ENCODE measurements around the gene OR6C75.

The OR6C75 gene

GRCh38 chr12:55372521-55372920 lies 9.7 kb downstream of the OR6C75 start:
- ATAC-seq = no peak
- TF ChIP-seq ZC3H10 (CRISPR knock-in tag; IDR thresholded peaks at IDR 0.05) = no peak
- TF ChIP-seq SNAI2 (CRISPR knock-in tag; IDR thresholded peaks at IDR 0.05) = no peak
- TF ChIP-seq ZNF8 (CRISPR knock-in tag; IDR thresholded peaks at IDR 0.05) = no peak
- TF ChIP-seq ZFP30 (CRISPR knock-in tag; IDR thresholded peaks at IDR 0.05) = no peak
- TF ChIP-seq ESRRG (CRISPR knock-in tag; IDR thresholded peaks at IDR 0.05) = no peak

GRCh38 chr12:55385891-55386290 lies 23.1 kb downstream of the OR6C75 start:
- no peak for ATAC-seq
- no peak for TF ChIP-seq ZC3H10 (CRISPR knock-in tag; IDR thresholded peaks at IDR 0.05)
- TF ChIP-seq SNAI2 (CRISPR knock-in tag; IDR thresholded peaks at IDR 0.05) = no peak
- TF ChIP-seq ISL1 (CRISPR knock-in tag; IDR thresholded peaks at IDR 0.05) = no peak
- no peak for TF ChIP-seq RARB (CRISPR knock-in tag; IDR thresholded peaks at IDR 0.05)
- TF ChIP-seq TSHZ2 (CRISPR knock-in tag; IDR thresholded peaks at IDR 0.05) = no peak
- no peak for TF ChIP-seq CREB5 (CRISPR knock-in tag; IDR thresholded peaks at IDR 0.05; ENCODE audit: low read depth)
- TF ChIP-seq ZNF565 (CRISPR knock-in tag; conservative IDR thresholded peaks at IDR 0.05; ENCODE audit: low read depth) = no peak
- no peak for TF ChIP-seq POU6F1 (CRISPR knock-in tag; IDR thresholded peaks at IDR 0.05; ENCODE audit: borderline replicate concordance, low read depth)
- no peak for TF ChIP-seq GLIS3 (CRISPR knock-in tag; IDR thresholded peaks at IDR 0.05)
- no peak for TF ChIP-seq ZFP30 (CRISPR knock-in tag; IDR thresholded peaks at IDR 0.05)
- no peak for TF ChIP-seq TOX (CRISPR knock-in tag; IDR thresholded peaks at IDR 0.05; ENCODE audit: borderline replicate concordance)
- TF ChIP-seq PPARA (CRISPR knock-in tag; IDR thresholded peaks at IDR 0.05; ENCODE audit: borderline replicate concordance) = no peak
- TF ChIP-seq ZNF8 (CRISPR knock-in tag; IDR thresholded peaks at IDR 0.05) = no peak

GRCh38 chr12:55392032-55392795 lies 29.4 kb downstream of the OR6C75 start:
- no peak for TF ChIP-seq BACH2 (CRISPR knock-in tag; IDR thresholded peaks at IDR 0.05; ENCODE audit: borderline replicate concordance)
- TF ChIP-seq ZFP30 (CRISPR knock-in tag; IDR thresholded peaks at IDR 0.05) = no peak
- no peak for TF ChIP-seq ESRRG (CRISPR knock-in tag; IDR thresholded peaks at IDR 0.05)
- TF ChIP-seq ZNF70 (CRISPR knock-in tag; IDR thresholded peaks at IDR 0.05) = no peak
- TF ChIP-seq ZNF8 (CRISPR knock-in tag; IDR thresholded peaks at IDR 0.05) = no peak
- no peak for ATAC-seq

- ATAC-seq = no peak
- no peak for TF ChIP-seq POU6F1 (CRISPR knock-in tag; IDR thresholded peaks at IDR 0.05; ENCODE audit: borderline replicate concordance, low read depth)
- TF ChIP-seq SNAI2 (CRISPR knock-in tag; IDR thresholded peaks at IDR 0.05) = no peak
- no peak for TF ChIP-seq CSDC2 (CRISPR knock-in tag; IDR thresholded peaks at IDR 0.05)
- no peak for TF ChIP-seq ZFP30 (CRISPR knock-in tag; IDR thresholded peaks at IDR 0.05)
- no peak for TF ChIP-seq PATZ1 (CRISPR knock-in tag; IDR thresholded peaks at IDR 0.05; ENCODE audit: borderline replicate concordance)
- no peak for TF ChIP-seq ZNF565 (CRISPR knock-in tag; conservative IDR thresholded peaks at IDR 0.05; ENCODE audit: low read depth)
- TF ChIP-seq TSHZ2 (CRISPR knock-in tag; IDR thresholded peaks at IDR 0.05) = no peak
These were observed 33.6 kb downstream of the OR6C75 start for GRCh38 chr12:55396326-55396725.

Data from SK-N-SH treated with all-trans-retinoic acid at 6 μM for 48 hours (cell line).